Hepatocyte (in vitro differentiated cells): ENCODE measurements around the gene ITSN1.

Source experiments
- CTCF ChIP-seq: fragments of 200-600 bp; sonication (generic); IDR thresholded peaks from 2 replicates; pipeline ENCODE4 v1.5.1; 2016; ENCODE audit warnings: antibody characterized with exemption, mild to moderate bottlenecking; ENCODE audit not compliant: poor library complexity
- EZH2phosphoT487 ChIP-seq: fragments of 200-600 bp; sonication (generic); IDR thresholded peaks from one replicate; pipeline ENCODE4 v1.6.1; 2018; ENCODE audit warnings: antibody characterized with exemption, mild to moderate bottlenecking, low read depth, moderate library complexity; ENCODE audit not compliant: unreplicated experiment, severe bottlenecking

DNA sequence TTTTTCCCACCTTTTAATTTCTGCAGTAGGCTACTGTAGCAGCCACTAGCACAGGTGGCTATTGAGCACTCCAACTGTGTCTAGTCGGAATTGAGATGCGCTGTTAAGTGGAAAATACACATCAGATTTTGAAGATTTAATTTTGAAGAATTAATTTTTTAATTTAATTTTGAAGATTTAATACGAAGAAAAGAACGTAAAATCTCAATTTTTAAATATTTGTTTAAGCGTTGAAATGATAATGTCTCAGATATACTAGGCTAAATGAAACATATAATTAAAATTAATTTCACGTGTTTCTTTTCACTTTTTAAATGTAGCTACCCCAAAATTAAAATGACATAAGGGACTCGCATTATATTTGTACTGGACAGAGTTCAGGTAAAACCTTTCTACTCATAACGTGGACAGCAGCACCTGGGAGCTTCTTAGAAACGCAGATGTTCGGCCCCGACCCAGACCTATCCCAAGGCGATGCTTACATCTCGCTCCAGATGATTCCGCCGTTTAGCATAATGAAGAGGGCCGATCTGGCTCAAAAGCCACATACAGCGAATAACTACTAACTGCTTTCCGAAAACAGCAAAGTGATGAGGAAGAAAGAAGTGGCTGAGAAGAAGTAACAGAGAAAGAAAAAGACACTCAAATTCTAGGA, 1.5 kb upstream of the ITSN1 start:
- TF ChIP-seq EZH2phosphoT487 (no peak), CTCF (no peak)
